ENCODE data around the gene MRPL37. TPM values are rescaled to one million over a fixed set of nuclear protein-coding genes. Genes with fewer than 3 reads are reported as not detected.
"Not testable (repeated sequence)": the region's sequence is repeated elsewhere in the genome, so short reads cannot be mapped to it uniquely, and the experiment has no call there.

Gene MRPL37
- polyA plus RNA-seq (ENCODE audit: insufficient read length): 61.5 TPM

DNA sequence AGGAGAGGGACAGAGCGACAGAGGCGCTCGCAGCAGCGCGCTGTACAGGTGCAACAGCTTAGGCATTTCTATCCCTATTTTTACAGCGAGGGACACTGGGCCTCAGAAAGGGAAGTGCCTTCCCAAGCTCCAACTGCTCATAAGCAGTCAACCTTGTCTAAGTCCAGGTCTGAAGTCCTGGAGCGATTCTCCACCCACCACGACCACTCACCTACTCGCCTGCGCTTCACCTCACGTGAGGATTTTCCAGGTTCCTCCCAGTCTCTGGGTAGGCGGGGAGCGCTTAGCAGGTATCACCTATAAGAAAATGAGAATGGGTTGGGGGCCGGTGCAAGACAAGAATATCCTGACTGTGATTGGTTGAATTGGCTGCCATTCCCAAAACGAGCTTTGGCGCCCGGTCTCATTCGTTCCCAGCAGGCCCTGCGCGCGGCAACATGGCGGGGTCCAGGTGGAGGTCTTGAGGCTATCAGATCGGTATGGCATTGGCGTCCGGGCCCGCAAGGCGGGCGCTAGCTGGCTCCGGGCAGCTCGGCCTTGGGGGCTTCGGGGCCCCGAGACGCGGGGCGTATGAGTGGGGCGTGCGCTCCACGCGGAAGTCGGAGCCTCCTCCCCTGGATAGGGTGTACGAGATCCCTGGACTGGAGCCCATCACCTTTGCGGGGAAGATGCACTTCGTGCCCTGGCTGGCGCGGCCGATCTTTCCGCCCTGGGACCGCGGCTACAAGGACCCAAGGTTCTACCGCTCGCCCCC, at the start of gene MRPL37, which contains the start of gene CYB5RL:
TSS of gene MRPL37 (plus strand) at position 403 of the 754 bp plus-strand sequence. CDS start at position 480, 77 bp downstream.
TSS of gene CYB5RL (minus strand) at position 266 of the 754 bp plus-strand sequence. CDS start 4,414 bp downstream, outside the sequence.
- DNase-seq (ENCODE audit: low read depth): peak; percentile 91

DNA sequence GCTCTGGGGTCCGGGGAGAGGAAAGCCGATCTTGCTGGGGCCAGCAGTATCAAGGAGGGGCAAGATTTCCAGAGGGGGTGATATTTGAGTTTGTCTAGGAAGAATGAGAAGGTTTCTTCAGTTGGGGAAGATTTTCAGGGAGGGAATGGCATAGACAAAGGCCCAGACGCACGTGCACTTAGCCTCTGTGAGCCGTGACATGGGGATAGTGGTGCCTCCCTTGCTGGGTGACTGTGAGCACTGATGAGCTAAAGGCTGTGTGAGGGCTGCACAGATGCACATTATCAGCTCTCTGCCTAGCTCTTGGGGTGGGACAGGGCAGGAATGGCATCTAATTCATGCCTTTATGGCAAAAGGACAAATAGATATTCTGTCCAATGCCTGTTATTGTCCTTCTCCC, 49.0 kb upstream of the MRPL37 start:
- no peak for DNase-seq (ENCODE audit: low read depth)

- DNase-seq (ENCODE audit: low read depth): no peak
Measured at GRCh38 chr1:54152696-54153095, 47.3 kb upstream of the MRPL37 start, which contains the start of gene CDCP2. Gene CDCP2 (minus strand): TSS chr1:54153000. CDS start chr1:54152922, 78 bp downstream.

DNA sequence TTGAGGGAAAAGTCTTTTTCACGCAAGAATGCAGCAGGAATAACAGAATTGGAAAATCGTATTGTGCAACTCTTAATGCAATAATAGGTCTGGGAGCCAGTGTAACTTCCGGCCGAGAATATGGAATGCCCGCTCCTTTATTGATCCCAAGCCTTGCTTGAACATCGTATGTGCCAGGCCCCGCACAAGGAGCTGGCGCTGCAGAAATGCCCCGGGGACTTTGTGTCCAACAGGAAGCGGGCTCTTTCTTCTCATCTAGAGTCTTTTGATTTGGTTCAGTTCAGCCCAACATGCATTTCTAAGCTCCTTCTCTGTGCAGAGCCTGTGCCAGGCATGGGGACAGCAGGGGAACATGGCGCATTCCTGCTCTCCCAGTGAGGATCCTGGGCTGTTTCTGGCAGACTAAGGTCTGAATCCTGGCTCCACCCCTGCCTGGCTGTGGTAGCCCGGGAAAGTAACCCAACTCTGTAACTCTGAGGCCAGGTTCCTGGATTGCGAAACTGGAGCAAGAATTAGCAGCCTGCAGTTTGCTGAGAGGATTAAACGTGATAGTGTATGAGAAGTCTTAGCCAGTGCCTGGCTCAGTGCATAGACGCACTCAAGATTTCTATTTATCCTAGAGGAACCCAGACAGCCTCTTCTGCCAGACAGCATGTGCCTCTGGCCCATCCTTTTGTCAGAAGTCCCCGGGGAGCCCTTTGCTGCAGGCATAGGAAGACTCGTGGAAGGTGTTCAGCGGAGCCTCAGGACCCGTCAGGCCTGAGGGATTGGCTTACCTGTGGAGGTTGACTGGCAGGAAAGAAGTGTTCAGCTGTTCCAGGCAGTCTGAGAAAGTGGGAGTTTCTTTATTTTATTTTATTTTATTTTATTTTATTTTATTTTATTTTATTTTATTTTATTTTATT, 46.2 kb upstream of the MRPL37 start:
- peak; percentile 11 for DNase-seq (ENCODE audit: low read depth)

DNA sequence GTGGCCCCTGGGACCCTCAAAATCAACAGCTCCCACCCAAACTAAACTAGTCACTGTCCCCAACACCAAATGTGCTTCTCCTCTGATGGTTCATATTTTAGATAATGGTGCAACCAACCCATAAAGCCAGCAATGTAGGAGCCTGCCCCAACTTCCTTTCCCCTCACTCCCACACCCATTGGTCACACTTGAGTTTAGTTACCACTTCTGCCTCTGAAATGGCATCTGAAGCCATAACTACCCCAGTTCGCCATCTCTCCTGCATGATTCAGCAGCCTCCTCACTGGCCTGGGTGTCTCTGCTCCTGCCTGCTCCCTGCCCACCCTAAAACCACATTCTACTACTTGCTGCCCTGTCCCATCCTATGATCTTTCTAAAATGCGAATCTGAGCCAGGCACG, 43.8 kb upstream of the MRPL37 start:
- no peak for DNase-seq (ENCODE audit: low read depth)

GRCh38 chr1:54156986-54157385, 43.0 kb upstream of the MRPL37 start:
- DNase-seq (ENCODE audit: low read depth): no peak

- DNase-seq (ENCODE audit: low read depth): no peak
Measured at GRCh38 chr1:54157401-54157800, 42.6 kb upstream of the MRPL37 start.

GRCh38 chr1:54158071-54158470, 41.9 kb upstream of the MRPL37 start:
- no peak for DNase-seq (ENCODE audit: low read depth)

GRCh38 chr1:54159733-54160316, 40.1 kb upstream of the MRPL37 start:
- DNase-seq (ENCODE audit: low read depth): no peak

DNA sequence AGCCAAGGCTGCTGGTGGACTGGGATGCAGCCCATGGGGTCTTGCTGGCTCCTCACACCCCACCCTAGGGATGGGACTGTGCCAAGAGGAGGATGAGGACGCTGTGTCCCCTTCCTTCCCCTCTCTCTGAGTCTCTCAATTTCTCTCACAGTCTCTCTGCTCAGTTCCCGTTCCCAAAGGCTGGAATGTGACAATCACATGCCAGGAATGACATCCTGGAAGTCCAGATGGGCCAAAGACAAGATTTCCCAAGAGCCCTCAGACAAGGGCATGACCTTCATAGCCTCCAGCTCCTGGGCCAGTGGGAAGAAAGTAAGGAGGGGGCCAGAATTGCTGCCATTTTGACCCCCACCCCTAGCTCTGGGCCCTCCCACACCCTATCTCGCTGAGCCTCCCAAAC, 39.6 kb upstream of the MRPL37 start:
- no peak for DNase-seq (ENCODE audit: low read depth)

DNA sequence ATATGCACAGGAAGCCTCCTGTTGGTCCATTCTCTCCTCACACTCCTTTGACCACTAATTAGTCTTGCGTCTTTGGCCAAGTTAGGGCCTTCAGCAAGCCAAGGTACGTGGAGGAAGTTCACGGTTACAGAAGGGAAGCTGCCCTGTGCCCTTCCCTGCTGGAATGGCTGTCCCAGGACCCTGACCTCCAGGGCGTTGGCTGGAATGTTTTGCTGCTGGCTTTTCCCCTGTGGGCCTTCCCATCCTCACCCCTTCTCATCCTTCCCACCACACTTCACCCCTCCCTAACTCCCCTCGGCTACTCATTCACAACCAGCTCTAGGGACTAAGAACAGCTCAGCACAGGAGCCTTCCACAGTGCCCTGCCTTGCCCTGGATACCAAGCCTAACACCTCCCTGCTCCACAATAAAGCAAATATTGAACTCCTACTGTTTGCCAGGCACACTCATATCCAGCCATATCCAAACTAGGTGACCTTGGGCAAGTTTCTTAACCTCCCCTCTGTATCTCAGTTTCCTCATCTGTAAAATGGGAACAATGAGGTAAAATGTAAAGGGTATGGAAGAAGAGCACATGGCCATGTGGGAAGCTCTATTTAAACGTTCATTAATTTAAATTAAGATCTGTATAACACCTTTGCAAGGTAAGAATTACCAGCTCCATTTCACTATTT, 38.3 kb upstream of the MRPL37 start:
- DNase-seq (ENCODE audit: low read depth): no peak

DNA sequence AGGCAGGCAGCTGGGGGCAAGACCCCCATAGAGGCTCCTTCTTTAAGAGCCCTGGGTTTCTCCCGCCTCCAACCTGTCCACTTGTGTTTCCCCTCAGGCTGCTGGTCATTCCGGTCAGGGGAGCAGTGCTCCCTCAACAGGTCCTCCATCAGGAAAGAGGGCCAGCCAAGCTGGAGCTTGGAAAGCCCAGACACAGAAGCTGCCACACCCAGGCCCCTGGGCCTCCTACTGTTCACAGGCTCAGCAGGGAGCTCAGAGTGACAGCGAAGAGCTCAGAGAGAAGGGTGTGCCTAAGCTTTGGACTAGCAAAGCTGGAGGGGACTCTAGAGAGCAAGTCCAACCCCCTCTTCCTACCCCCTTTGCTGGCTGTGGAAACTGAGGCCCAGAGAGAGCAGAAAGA, 36.9 kb upstream of the MRPL37 start:
- DNase-seq (ENCODE audit: low read depth): no peak

DNA sequence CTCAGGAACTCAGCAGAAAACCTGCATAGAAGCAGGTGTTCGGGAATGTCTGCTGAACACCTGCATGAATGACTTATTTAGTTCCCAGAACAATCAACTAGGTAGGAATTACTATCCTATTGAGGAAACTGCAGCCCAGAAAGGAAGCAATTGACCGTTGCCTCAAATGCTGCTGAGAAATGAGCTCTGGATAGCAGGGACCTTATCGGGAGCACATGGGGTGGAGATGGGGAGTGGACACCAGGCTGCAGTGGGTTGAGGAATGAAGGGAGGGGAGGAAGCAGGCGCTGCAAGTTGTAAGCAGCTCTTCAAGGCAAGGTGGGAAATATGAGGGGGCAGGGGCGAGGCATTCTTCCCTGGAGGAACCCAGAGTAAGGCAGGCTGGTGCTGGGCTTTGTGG, 36.4 kb upstream of the MRPL37 start:
- DNase-seq (ENCODE audit: low read depth): no peak

- DNase-seq (ENCODE audit: low read depth): no peak
Measured at GRCh38 chr1:54165146-54165545, 34.8 kb upstream of the MRPL37 start.

DNA sequence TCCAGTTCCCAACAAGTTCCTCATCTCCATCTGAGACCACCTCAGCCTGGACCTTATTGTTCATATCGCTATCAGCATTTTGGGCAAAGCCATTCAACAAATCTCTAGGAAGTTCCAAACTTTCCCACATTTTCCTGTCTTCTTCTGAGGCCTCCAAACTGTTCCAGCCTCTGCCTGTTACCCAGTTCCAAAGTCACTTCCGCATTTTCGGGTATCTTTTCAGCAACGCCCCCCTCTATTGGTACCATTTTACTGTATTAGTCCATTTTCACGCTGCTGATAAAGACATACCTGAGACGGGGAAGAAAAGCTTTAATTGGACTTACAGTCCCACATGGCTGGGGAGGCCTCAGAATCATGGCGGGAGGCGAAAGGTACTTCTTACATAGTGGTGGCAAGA, 33.6 kb upstream of the MRPL37 start:
- not testable (repeated sequence) for DNase-seq (ENCODE audit: low read depth)

DNA sequence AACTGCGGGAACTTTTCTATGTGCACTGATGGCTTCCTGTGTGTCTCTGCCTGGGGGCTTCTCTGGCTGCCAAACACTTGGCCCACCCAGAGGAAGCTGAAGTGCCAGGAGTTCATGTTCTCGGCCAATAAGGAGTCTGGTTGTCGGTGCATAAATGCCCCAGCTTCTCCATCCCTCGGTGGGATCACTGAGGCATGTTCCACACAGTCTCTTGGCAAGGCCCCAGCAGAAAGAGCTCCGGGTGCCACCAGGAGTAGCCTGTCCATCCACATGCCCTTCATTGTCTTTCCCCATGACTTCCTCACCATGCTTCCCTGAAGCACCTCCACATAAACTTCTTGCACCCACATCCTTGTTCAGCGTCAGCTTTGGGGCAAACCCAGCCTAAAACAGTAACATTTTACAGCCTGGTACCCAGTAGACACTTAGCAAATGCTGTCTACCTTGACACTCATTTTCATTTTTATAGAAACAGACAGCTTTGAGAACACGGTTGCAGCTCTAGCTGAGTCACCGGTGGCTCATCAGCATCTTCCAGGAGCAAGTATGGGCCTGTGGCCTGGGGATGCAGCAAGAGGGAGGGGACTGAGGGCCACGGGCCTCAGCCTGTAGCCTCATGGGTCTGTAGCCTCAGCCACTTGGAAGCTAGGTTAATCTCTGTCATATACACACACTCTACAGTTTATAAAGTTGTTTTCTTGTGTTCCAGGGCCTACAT, 32.4 kb upstream of the MRPL37 start:
- no peak for DNase-seq (ENCODE audit: low read depth)

DNA sequence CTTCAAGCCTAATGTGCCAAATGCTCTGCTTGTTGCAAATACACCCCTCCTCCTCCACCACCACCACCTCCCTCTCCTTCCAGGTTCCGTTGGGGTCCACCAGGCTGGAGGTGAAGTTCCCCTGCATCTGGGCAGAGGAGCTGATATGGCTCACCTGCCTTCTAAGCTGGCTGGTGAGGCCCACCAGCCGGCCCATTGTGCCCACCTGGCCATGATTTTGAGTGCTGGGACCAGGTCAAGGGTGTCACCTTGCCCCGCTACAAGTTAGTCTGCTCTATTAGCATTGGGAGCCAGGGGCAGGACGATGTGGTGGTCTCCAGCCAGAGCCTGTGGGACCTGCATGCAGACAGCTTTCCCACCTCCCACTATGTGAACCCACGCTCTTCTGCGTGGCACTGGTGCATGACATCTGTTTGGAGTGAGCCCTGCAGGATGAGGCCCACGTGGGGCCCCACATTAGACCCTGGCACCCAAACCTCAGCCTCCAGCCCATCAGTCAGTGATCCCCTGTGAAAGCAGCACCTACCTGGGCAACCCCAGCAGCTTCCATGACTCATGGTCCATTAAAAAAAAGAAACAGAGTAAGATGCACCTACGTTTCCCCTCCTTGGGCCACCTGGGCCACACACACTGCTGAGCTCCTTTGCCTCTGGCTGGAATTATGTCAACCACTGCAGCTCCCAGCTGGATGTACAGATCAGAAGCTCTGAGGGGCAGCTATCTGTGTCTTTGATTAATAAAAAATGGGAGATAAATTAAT, 31.6 kb upstream of the MRPL37 start:
- no peak for DNase-seq (ENCODE audit: low read depth)

DNA sequence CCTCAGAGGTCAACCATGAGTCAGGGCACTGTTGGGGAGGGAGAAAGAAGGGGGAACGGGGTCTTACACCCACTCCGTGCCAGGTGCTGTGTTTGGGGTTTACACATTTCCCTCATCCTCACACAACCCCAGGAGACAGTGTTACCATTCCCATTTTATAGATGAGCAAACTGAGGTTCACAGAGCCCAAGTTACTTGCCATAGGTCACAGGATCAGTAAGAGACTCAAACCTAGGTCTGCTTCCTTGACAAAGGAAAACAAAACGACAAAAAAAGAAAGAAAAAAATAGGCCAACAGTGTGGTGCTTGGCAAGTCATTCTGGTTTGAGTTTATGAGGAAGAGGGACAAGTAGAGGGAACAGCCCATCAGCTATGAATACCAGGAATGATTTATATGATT, 30.9 kb upstream of the MRPL37 start:
- DNase-seq (ENCODE audit: low read depth): no peak

DNA sequence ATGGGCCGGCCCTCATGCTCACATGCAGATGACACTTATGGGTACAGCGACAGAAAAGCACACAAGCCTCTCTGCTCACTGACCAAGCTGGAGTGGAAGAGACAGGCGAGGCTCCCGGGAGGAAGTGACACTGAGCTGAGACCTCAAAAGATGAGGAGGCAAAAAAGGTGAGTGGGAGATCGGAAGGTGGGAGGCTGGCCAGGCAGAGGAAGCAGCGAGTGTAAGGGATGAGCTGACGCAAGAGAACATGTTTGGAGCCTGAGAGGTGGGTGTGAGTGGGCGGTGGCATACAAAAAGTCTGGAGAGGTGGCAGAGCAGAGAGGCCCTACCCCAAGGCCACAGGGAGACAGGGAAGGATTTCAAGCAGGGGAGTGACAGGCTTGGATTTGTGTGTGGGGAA, 29.0 kb upstream of the MRPL37 start:
- no peak for DNase-seq (ENCODE audit: low read depth)

DNA sequence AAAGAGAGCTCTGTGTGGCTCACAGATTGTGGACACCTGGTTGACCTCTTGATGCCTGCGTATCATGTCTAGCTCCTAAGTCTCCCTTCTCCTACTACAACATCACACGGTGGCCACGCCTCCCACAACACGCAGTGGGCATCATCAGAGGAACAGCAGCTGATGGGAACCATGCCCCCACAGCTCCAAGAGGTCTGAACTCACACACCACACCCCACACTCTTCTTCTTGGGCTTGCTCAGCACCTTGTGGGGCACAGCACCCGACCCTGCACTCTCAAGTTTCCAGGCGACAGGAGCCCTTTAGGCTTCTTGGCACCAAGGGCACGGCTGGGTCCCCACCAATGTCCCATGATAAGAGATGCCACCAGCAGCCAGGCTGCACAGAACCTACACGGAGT, 28.4 kb upstream of the MRPL37 start:
- no peak for DNase-seq (ENCODE audit: low read depth)

Data from forelimb muscle (tissue), 1 donor.